Lung microvascular endothelial cell (primary cell): ENCODE results near the gene DCT. TPM values are rescaled to one million over a fixed set of nuclear protein-coding genes. Genes with fewer than 3 reads are reported as not detected.

Experiments used
- DNase-seq, 2 donors: peaks; one replicate each; pipeline versions ENCODE4 v3.0.0 to v3.0.0-alpha.2; 2010; ENCODE audit warnings: low read depth in 2 of 2
- total RNA-seq: library from RNA; depleted of rRNA; stranded (reverse); fragments of >200 nt; gene quantifications from 2 replicates; pipeline ENCODE4 v1.2.1, GENCODE V29; 2014

Gene DCT
- total RNA-seq, 1 donor from 2014 or later, result not detected

DNA sequence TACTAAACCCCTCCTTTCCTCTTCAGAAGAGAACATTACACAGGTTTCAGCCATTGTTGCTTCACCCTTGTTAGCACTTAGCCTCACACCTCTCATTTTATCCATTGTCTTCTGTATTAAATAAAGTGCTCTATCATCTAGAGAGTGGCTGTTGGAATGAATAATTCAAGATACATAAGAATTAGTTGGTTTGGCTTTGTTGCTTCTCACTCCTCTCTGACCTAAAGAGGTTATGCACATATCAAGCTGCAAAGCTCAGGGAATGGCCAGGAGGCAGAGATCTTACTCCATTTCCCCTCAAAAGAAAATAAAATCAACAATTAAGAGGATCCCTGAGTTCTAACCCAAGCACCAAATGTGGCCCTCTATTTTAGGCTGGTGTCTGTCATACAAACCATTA is 79.7 kb downstream of the DCT start:
- DNase-seq, result no peak

GRCh38 chr13:94395860-94396259 is 83.6 kb downstream of the DCT start:
- no peak for DNase-seq

DNA sequence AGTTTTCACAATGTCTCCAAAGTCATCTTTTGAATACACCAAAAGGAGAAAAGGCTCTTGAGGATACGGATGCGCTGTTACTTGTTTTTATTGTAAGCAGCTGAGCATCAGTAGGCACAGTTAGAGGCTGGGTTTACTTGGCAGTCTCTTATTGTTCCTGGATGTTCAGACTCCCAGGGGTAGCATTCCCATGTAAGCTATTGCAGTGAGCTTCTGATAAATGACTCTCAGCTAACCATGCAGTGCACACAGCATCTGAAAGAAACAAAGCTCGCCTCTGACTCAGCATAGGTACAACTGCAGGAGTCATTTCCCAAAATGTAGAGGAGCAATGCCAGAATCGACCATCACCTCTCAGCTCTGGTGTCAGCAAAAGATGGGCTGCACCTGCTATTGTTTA is 84.8 kb downstream of the DCT start:
- no peak for DNase-seq

DNA sequence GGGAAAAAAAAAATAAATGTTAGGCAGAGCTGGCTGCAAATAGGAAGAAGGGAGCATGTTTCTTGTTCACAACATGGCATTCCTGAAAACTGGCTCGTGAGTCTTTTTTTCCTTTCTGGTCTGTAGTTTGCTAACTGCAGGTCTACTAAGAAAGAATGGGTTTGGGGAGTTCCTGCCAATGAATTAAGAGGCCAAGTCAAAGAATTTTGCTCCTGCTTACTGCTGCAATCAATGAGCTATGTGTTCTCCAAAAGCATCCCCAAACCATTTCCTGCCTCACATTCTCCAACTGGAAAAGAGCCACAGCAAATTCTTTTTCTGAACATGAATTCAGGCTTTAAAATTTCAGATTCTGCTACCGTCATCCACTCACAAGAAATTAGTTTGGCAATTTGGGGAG is 88.6 kb downstream of the DCT start:
- DNase-seq, result no peak

- no peak for DNase-seq
Observed at GRCh38 chr13:94389604-94390351, 89.7 kb downstream of the DCT start.

DNA sequence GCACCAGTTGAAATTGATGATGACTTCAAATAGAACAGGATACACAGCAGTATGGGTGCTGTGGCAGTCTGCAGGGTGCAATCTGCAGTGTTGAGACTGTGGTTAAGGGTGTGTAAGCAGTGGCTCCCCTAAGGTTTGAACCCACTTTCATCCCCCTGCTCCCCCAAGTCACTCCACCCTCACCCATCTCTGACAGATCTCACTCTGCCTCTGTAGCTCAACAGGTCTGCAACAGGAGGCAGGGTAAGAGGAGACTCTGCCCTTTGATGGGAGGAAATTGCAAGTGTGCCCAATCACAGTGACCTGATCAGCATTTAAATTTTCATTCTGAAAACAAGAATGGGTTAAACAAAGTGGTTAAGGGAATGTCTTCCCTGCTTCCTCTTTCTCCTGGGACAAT is 92.4 kb downstream of the DCT start:
- no peak for DNase-seq

Other genes with a start within 250 kb of the DCT start
- 6.3 and 9.5 TPM in 2 replicates for gene TGDS, start 116.5 kb upstream of the DCT start, total RNA-seq
- 7.0 and 8.5 TPM in 2 replicates for gene GPR180, start 122.2 kb upstream of the DCT start, total RNA-seq
- gene SOX21, start 232.9 kb upstream of the DCT start, total RNA-seq, result 0.22 and 0.79 TPM in 2 replicates